ENCODE measurements around the gene MDM4. TPM values are rescaled to one million over a fixed set of nuclear protein-coding genes. Genes with fewer than 3 reads are reported as not detected.

The MDM4 gene
- total RNA-seq, 2 donors from 2014 or later: 18.1 to 18.3 TPM

- Histone ChIP-seq H3K4me1 (peaks cover 0 to 25% of the 10 kb centered on the region in 2 donors), H3K4me3 (peak overlapping the region in 1 of 2 donors; percentile 36), H3K36me3 (no peaks in the 10 kb centered on the region), H3K27ac (no peak overlapping the region), H3K27me3 (no peaks in the 10 kb centered on the region), H3K9me3 (no peaks in the 10 kb centered on the region)
- DNase-seq (ENCODE audit: low spot score): no peak
- TF ChIP-seq CTCF (IDR thresholded peaks at IDR 0.05): no peak
Measured at GRCh38 chr1:204578867-204579664, 62.9 kb downstream of the MDM4 start.

GRCh38 chr1:204579681-204580080, 63.5 kb downstream of the MDM4 start:
- H3K4me3 ChIP-seq: no peak overlapping the region
- no peaks in the 10 kb centered on the region for H3K9me3 ChIP-seq
- H3K4me1 ChIP-seq: peaks cover 0 to 19% of the 10 kb centered on the region in 2 donors
- no peaks in the 10 kb centered on the region for H3K36me3 ChIP-seq
- no peak for TF ChIP-seq CTCF (IDR thresholded peaks at IDR 0.05)
- H3K27ac ChIP-seq: no peak overlapping the region
- H3K27me3 ChIP-seq: no peaks in the 10 kb centered on the region
- no peak for DNase-seq (ENCODE audit: low spot score)

GRCh38 chr1:204580862-204581261, 64.7 kb downstream of the MDM4 start:
- no peak for DNase-seq (ENCODE audit: low spot score)
- no peak overlapping the region for H3K4me3 ChIP-seq
- H3K36me3 ChIP-seq: no peaks in the 10 kb centered on the region
- peaks cover 0 to 11% of the 10 kb centered on the region in 2 donors for H3K4me1 ChIP-seq
- H3K27me3 ChIP-seq: no peaks in the 10 kb centered on the region
- no peak overlapping the region for H3K27ac ChIP-seq
- H3K9me3 ChIP-seq: no peaks in the 10 kb centered on the region
- TF ChIP-seq CTCF (IDR thresholded peaks at IDR 0.05): no peak

GRCh38 chr1:204581759-204582158, 65.6 kb downstream of the MDM4 start:
- no peak overlapping the region for H3K27ac ChIP-seq
- no peaks in the 10 kb centered on the region for H3K9me3 ChIP-seq
- DNase-seq (ENCODE audit: low spot score): no peak
- H3K4me1 ChIP-seq: peaks cover 0 to 11% of the 10 kb centered on the region in 2 donors
- no peaks in the 10 kb centered on the region for H3K27me3 ChIP-seq
- no peaks in the 10 kb centered on the region for H3K36me3 ChIP-seq
- H3K4me3 ChIP-seq: no peak overlapping the region
- TF ChIP-seq CTCF (IDR thresholded peaks at IDR 0.05): no peak

- H3K27ac ChIP-seq: no peak overlapping the region
- H3K36me3 ChIP-seq: no peaks in the 10 kb centered on the region
- TF ChIP-seq CTCF (IDR thresholded peaks at IDR 0.05): no peak
- H3K4me1 ChIP-seq: peaks cover 0 to 3% of the 10 kb centered on the region in 2 donors
- H3K9me3 ChIP-seq: no peaks in the 10 kb centered on the region
- H3K4me3 ChIP-seq: no peak overlapping the region
- H3K27me3 ChIP-seq: no peaks in the 10 kb centered on the region
- DNase-seq (ENCODE audit: low spot score): no peak
Measured at GRCh38 chr1:204583909-204584632, 67.9 kb downstream of the MDM4 start.
